Neural progenitor cell (in vitro differentiated cells): ENCODE results near the gene GINS3.

Experiments
- CTCF ChIP-seq: fragments of 200-600 bp; sonication (generic); IDR thresholded peaks from 2 replicates; pipeline ENCODE4 v1.5.1; 2017; ENCODE audit warnings: antibody characterized with exemption, mild to moderate bottlenecking
- EZH2 ChIP-seq: fragments of 200-600 bp; sonication (generic); IDR thresholded peaks from 2 replicates; pipeline ENCODE4 v1.6.1; 2017; ENCODE audit warnings: antibody characterized with exemption, mild to moderate bottlenecking, moderate library complexity

GRCh38 chr16:58418601-58419000, 26.3 kb downstream of the GINS3 start:
- no peak for TF ChIP-seq CTCF
- TF ChIP-seq EZH2 = no peak
